HG03108 (cell line): ENCODE measurements around the gene KYAT1.

Source experiments
- ATAC-seq: cut with Tn5 transposase; IDR thresholded peaks from one replicate; pipeline ENCODE4 v1.9.1; 2021; ENCODE audit warnings: moderate library complexity; ENCODE audit not compliant: unreplicated experiment

KYAT1 gene

DNA sequence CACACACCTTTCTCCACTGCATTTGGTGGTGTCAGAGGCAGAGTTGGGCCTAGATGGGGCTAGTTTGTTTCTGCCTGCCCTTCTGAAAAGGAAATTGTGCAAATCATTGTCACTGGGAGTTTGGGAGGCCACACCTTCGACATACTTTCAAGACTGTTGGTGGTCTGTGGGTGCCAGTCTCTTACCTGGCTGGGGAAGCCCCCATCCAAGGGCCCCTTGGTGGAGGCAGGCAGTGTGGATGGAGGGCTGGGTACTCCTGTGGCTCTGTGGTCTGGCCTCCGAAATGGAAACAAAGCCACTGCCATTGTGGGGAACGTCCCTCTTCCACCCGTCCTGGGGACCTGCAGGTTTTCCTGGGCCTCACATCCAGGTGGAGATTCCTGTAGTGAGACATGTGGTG lies 28.1 kb upstream of the KYAT1 start:
- no peak for ATAC-seq

DNA sequence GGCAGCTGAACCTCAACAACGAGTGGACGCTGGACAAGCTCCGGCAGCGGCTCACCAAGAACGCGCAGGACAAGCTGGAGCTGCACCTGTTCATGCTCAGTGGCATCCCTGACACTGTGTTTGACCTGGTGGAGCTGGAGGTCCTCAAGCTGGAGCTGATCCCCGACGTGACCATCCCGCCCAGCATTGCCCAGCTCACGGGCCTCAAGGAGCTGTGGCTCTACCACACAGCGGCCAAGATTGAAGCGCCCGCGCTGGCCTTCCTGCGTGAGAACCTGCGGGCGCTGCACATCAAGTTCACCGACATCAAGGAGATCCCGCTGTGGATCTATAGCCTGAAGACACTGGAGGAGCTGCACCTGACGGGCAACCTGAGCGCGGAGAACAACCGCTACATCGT lies 26.6 kb upstream of the KYAT1 start:
- ATAC-seq = no peak

DNA sequence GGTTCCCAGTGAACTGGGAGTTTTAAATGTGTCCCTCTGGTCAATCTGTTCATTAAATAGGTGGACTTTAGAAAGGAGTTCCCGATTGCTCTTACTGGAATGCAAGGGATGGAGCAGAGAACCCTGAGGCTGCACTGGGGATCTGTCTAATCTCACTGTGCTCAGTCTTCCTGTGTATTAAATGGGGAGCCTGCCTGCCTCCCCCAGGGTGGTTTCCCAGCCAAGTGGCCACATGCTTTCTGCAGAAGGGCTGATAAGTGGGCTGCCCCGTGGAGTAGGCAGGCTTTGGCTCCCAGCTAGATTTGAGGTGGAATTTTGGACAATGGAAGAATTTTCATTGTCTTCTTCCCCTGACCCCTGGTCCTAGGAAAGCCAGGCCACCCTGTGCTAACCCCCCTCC lies 25.0 kb upstream of the KYAT1 start:
- ATAC-seq = no peak

DNA sequence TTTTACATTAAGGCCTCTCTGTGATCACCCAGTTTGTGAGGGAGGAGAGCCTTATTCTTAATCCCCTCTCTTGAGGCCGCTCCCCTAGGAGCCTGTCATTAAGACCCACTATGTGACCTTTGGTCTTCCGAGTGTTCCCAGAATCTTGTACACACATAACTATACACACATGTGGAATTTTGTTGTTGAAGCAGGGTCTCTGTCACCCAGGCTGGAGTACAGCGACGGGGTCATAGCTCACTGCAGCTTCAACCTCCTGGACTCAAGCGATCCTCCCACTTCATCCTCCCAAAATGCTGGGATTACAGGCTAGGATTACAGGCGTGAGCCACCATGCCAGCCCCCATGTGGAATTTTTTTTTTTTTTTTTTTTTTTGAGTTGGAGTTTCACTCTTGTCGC lies 24.2 kb upstream of the KYAT1 start:
- no peak for ATAC-seq

DNA sequence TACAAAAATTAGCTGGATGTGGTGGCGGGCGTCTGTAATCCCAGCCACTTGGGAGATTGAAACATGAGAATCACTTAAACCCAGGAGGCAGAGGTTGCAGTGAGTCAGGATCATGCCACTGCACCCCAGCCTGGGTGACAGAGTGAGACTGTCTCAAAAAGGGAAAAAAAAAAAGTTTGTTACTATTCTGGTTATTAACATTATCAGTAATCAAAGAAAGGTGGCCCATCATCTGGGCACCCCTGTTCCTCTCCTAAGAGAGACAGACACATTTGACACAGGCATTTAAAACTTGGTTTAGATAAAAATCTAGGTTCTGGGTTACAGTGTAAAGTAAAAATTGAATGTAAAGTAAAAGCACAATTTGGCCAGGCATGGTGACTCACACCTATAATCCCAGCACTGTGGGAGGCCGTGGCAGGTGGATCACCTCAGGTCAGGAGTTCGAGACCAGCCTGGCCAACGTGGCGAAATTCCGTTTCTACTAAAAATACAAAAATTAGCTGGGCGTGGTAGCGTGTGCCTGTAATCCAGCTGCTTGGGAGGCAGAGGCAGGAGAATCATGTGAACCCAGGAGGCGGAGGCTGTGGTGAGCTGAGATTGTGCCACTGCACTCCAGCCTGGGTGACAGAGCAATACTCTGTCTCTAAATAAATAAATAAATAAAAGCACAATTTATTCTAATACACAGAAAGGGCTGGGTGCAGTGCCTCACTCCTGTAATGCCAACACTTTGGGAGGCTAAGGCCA lies 22.3 kb upstream of the KYAT1 start:
- no peak for ATAC-seq

DNA sequence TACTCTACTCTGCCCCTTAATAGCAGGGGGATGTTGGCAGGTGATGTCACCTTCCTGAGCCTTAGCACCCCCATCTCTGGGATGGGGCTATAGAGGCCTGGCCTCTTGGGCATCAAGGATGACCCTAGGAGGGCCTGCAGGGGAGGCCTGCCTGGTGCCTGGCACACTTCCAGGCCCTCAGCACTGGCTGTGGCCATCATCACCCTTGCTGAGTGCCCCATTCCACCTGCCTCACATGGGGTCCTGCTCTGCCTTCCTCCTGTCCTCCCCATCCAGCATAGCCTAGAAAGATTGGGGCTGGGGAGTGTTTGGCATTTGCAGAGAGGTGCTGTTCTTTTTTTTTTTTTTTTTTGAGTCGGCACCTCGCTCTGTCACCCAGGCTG lies 21.3 kb upstream of the KYAT1 start:
- ATAC-seq = no peak

DNA sequence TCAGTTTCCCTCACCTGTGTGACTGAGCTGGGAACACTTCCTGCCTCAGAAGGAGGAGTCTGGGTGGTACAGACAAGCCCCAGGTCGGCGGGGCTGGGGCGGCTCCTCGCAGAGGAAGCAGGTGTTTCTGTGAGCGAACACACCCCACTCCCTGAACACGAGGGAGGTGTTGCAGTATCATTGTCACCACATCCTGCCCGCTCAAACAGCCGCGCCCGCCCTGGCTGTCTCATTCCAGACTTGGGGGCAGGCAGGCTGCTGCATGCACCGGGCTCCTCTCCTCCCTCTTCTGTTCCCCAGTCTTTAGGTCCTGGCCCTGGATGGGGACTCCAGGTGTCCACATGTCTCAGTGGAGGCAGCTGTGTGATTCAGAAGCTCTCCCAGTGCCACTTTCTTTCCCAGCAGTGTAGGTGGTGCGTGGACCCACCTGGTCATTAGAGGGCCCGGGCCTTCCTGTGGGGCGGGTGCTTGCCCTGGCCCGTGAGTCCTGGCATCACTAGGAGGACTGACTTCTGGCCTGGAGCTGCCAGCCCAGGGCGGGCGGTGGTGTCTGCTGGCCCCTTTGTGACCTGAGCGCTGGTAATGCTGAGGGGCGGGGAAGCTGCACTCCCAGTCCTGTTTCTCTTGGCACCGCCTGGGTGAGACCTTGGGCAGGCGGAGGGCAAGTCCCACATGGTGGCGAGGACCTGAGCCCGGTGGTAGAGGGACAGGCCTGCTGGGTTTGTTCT lies 20.8 kb upstream of the KYAT1 start:
- ATAC-seq = peak; percentile 79

DNA sequence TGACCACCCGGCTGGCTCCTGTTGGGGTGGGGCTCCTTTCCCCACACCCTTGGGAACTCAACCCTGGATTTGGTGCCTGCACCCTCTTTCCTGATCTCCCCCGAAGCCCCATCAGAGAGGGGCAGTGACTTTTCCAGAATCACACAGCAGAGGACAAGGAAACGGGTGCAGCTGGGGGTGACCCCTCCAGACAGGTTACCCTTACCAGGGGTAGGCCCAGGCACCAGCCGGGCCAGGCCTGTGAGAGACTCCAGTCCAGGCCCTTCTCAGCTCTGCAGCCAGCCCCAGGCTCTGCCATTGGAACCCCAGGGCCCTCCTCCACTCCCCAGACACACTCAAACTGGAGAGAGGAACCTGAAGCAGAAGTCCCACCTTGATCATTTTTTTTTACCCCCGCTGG lies 20.1 kb upstream of the KYAT1 start:
- no peak for ATAC-seq

DNA sequence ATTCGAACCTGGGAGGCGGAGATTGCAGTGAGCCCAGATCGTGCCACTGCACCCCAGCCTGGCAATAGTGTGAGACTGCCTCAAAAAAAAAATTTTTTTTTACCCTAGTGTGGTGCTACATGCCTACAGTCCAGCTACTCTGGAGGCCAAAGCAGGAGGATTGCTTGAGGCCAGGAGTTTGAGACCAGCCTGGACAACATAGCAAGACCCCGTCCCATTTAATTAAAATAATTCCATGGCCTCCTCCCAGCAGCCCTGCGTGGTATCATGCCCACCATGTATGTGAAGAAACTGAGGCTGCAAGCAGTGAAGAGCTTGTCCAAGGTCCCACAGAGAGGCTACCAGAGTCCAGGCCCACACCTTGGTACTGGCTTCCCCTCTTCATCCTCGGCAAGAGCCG lies 19.6 kb upstream of the KYAT1 start:
- no peak for ATAC-seq

DNA sequence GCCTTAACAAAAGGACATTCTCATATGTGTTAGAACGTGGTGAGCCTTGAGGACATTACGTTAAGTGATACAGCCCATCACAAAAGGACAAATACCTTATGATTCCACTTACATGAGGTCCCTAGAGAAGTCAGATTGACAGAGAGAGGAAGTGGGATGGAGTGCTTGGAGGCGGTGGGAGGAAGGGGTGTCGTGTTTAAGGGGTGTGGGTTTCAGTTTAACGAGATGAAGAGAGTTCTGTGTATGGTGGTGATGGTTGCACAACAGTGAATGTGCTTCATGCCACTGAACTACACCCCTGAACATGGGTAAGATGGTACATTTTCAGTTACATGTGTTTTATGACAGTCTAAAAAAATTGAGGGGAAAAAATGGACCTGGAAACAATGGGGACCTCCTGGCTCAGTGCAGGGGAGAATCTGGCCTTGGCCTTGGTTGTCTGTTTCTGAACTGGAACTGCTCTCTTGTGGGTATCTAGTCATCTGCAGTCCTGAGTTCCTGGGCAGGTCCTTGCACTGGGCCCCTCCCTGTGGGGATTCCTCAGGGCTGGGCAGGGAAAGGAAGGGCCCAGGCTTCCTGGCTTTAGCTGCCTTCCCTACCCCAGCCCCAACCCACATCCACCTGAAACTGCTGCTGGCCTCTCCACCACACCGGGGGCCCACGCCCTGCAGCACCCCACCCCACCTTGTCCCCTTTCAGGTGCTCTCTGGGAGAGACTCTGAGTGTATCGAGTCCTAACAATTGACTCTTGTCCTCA lies 18.0 kb upstream of the KYAT1 start:
- no peak for ATAC-seq

DNA sequence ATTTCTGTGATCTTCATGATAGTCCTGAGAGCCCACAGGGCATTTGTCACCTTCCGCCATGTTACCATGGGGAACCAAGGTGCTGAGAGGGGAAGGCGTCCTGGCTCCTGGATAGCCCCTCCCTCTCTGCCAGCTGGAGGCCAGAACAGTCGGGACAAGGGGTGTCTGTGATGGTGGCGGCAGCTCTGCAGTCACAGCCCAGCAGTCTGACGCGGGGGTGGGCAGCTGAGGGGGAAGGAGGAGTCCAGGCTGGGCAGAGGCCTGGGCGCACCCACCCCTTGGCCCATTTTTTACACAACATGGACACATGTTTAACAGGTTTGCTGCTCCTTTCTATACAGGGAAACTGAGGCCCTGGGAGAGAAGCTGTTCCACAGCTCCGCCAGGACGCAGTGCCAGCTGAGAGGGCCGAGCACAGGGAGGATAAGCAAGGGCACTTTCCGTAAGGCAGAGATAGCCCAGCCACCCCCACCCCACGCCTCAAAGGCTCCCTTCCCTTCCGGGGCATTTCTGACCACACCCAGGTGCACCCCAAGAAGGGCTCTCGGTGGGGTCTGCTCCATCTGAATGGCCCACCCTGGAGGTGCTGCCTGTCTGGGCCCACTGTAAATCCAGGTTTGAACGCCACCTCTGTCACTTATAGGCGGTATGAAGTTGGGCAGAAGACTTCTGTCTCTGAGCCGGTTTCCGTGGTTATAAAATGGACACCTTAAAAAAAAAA lies 17.3 kb upstream of the KYAT1 start:
- no peak for ATAC-seq

DNA sequence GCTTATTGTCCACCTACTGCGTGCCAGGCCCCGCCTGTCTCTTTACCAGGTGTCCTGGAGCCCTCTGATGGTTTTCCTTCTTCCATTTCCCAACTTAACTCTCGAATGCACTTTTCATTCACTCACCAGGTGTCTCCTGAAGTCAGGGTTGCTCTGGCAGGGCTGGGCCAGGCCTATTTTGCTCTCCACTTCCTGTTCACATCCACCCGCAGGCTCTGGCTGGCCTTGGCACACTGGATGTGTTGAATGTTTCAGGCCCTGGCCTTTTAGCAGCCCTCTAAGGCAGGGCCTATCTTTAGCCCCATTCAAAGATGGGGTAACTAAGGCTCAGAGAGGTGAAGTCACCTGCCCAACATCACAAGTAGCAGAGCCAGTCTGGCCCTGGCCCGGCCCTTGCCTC lies 16.6 kb upstream of the KYAT1 start:
- ATAC-seq = no peak

DNA sequence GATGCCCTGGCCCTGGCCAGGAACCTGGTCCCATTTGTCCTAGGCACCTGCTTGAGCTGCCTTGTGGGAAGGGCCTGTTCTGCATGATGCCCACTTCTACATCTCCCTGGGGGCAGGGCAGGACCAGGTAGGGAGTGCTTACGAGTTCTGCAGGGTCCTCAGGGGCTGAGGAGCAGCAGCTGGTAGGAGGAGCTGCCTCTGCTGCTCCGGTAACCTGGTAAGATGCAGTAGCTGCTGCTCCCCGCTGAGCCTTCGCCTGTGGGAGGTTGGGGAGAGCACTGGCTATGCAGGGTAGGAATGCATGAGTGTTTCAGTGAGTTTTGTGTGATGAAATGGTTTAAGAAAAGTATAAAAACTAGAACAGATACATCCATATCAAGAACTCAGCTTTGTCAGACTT lies 13.8 kb upstream of the KYAT1 start:
- ATAC-seq = no peak

DNA sequence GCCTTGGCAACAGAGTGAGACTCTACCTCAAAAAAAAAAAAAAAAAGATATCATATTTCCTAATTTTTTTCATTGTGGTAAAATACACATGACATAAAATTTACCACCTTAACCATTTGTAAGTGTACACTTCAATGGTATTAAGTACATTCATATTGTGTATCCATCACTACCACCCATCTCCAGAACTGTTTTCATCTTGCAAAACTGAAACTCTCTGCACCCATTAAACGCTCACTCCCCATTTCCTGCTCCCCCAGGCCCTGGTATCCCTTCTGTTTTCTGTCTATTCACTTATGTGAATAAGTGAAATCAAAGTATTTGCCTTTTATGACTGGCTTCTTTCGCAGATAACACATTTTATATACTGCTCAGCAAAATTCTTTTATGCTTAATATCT lies 13.0 kb upstream of the KYAT1 start:
- no peak for ATAC-seq

DNA sequence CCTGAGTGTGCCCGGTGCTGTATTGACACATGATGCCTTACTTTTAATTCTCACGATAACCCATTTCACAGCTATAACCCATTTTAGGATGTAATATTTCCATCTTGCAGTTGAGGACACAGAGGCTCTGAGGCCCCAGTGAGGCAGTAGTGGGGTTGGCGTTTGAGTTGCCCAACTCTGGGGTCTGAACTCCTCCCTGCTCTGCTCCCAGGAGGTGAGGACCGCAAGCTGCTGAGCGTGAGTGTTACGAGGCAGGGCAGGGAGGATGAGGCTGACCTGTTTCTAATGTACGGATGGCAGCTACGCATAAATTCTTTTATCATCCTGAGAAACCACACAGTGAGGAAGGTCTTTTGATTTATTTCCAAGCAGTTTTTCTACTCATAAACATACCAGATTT lies 11.6 kb upstream of the KYAT1 start:
- no peak for ATAC-seq

DNA sequence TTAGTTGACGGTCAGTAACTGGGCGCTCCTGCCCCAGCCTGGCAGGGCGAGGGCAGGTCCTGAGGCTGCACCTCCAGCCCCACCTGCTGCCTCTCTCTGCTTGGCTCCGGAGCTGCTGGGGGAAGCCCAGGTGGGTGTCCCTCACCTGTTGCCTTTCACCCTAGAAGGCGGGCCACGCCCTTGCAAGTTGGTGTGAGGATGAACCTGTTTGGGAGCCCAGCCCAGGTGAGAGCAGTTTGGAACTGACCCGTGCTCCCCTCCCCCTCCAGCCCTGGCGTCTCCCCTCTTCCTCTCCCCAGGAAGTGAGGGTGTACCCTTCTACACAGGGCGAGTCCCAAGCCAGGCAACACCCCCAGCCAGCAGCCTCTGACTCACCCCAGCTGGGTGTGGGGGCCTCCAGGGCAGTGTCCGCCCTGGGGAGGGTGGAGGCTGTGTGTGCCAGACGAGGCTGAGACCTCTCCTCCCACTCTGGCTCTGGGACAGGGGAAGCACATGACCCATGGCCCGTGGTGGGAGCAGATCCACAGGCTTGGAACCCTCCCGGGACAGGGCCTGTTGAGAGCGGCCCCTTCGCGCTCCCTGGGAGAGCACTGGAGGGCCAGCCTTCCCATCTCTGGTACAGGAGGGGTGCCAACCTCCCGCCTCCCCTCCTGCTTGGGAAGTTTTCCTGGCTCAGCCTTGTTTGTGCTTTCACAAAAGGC lies 10.6 kb upstream of the KYAT1 start:
- no peak for ATAC-seq

DNA sequence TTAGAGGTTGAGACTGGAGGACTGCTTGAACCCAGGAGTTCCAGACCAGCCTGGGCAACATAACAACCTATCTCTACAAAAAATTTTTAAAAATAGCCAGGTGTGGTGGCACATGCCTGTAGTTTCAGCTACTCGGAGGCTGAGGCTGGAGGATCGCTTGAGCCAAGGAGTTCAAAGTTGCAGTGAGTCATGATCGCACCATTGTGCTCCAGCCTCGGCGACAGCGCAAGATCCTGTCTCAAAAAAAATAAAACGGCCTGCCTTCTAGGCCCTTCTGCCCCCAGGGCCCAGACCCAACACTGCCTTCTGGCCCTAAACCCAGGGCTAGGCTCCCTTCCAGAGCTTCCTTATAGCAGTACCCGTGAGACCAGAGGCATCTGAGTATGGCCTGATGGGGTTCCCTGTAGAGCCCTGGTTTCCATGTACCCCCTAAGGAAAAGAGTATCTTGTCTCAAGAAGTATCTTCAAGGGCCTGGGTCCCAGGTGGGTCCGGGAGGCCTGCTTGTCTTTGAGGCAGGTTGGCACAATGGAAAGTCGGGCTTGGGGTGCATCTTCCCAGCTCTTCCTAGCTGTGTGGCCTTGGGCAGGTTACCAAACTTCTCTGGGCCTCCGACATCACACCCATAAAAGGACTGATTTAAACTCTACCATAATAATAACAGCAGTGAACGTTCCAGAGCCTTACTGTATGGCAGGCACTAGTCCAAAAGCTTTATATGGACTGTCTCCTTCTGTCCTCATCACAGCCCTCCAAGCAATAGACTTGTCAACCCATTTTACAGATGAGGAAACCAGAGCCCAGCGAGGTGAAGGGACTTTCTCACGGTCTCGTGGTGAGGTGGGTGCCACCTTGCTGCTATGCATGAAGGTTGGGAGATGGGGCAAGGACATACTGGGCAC lies 9.8 kb upstream of the KYAT1 start:
- ATAC-seq = no peak

DNA sequence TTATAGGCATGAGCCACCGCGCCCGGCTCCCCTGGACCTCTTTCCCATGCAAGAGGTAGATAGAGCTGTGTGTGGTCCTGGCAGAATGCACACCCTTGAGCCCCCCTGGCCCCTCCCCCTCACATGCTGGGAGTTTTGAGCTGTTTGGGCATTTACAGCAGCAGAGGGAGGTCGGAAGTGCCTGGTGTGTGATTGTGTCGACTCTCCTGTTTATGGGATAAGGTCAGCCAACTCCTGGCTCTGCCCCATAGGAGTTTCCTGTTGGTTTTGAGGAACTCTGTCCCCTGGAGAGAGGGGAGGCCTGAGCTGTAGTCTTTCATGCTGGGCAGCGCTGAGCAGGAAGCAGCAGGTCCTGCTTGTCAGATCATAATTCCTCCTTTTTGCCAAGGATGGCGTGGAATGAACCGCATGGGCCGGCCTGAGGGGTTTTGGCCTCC lies 6.2 kb upstream of the KYAT1 start:
- no peak for ATAC-seq

DNA sequence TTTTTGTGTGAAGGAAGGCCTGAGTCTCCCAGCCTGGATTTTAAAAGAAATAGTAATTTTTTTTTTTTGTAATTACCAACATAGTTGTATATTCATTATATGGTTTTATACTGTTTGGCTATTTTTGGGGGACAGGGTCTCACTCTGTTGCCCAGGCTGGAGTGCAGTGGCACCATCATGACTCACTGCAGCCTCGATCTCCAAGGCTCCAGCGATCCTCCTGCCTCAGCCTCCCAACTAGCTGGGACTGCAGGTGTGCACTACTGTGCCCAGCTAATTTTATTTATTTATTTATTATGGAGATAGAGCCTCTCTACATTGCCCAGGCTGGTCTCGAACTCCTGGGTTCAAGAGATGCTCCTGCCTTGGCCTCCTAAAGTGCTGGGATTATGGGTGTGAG lies 5.3 kb upstream of the KYAT1 start:
- no peak for ATAC-seq
